HG03432 (cell line): Measurements from ENCODE around the gene ALDH1L1.

ENCODE experiments used
- ATAC-seq: cut with Tn5 transposase; IDR thresholded peaks from one replicate; pipeline ENCODE4 v1.9.1; 2021; ENCODE audit warnings: mild to moderate bottlenecking, moderate library complexity; ENCODE audit not compliant: unreplicated experiment

ALDH1L1 gene

GRCh38 chr3:126124148-126124868 lies 56.1 kb downstream of the ALDH1L1 start:
- ATAC-seq: no peak

DNA sequence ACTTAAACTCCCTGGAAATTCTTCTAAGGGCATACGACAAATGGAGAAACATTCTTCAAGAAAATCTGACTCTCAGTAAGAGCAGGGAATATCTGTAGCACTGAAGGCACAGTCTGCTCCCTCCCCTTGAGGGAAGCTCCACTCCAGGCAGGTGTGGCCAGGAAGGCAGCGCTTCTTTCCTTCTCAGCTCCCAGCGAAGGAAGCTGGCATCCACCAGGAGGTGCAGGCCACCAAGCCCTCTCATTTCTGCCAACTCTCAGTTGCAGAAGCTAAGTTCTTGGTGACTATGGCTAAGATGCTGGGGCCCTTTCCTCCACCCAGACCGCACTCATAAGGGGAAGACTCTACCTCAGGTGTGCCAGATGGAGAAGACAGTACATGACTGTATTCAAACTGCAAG lies 58.8 kb downstream of the ALDH1L1 start:
- ATAC-seq: no peak

- no peak for ATAC-seq
Observed at GRCh38 chr3:126121074-126121473, 59.3 kb downstream of the ALDH1L1 start.

GRCh38 chr3:126119976-126120375 lies 60.4 kb downstream of the ALDH1L1 start:
- no peak for ATAC-seq

DNA sequence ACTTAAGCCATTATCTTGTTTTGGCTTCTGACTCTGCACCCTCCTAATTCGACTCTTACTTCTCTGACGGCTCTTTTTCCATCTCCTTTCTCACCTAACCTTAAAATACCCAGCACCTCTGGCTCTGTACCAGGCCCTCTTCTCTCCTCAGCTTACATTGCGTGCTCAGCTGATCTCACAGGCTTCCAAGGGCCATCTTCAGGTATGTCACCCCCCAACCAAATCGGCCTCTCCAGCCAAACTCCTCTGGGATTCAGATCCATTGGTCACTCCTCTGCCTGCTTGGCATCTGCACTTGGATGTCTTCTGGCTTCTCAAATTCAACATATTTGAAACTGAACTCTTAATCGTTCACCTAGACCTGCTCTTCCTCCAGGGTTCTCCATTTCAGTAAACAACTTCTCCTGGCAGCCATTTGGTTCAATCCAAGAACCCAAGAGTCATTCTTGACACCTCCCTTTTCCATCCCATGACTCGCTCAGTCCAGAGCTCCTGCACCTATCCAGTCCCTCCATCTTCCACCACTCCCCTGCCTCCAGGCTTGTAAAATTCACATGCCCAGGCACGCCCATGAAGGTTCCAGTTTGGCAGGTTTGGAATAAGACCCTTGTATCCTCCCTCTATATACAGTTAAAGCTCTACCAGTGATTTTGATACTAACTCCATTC lies 61.2 kb downstream of the ALDH1L1 start:
- ATAC-seq: no peak

GRCh38 chr3:126118591-126118990 lies 61.8 kb downstream of the ALDH1L1 start:
- ATAC-seq: no peak

- ATAC-seq: no peak
Observed at GRCh38 chr3:126117786-126118185, 62.6 kb downstream of the ALDH1L1 start.

DNA sequence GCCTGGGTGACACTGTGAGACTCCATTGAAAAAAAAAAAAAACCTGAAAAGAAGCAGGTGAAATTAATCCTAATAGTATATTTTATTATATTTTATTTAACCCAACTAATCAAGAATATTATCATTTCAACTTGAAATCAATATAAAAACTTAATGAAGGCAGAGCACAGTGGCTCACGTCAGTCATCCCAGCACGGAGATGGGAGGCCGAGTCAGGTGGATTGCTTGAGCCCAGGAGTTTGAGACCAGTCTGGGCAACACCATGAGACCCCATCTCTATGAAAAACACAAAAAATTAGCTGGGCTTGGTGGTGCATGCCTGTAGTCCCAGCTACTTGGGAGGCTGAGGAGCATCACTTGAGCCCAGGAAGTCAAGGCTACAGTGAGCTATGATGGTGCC lies 63.2 kb downstream of the ALDH1L1 start:
- ATAC-seq: no peak

DNA sequence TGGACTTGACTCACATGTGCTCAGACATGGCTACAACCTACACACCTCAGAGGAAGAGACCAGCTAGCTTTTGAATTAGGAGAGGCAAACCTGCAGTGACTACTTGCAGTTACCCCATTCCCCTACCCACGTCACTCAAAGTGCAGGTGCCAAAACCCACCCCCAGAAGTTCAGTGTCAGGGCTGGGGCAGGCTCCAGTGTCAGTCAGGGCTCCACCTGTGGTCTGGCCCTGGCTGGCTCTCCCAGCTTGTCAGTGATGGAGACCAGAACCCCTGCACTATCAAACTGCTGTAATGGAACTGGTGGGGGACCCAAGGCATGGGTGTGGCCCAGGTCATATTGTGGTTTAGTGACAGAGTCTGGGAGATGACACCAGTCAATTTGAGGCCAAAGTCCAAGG lies 63.9 kb downstream of the ALDH1L1 start:
- ATAC-seq: no peak

GRCh38 chr3:126114443-126115386 lies 65.7 kb downstream of the ALDH1L1 start:
- no peak for ATAC-seq

DNA sequence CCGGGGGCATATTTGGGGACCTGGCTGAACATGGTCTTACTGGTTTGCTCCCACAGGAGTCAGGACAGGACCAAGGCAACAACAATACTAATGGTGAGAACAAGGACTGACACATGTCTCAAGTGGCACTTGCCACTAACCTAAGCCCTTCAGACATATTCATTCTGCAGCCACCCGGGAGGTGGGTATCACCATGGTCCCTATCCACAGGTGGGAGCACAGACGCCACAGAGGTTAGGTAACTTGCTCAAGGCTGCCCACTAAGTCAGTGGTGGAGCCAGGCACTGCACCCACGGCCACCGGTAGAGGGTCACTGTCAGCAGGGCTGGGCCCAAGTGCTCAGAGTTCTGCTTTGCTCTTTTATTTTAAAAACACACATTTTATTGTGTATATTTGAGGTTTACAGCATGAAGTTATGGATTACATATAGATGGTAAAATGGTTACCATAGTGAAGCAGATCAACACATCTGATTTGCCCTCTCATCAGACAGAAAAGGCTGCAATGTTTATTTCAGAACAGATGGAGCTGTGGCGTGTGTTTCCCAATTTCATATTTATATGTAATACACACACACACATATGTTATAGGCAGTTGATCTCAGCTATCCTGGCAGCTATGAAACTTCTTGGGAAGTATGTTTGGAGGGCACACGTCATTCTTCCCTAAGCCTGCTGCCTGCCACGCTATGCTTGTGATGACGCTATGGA lies 66.5 kb downstream of the ALDH1L1 start:
- no peak for ATAC-seq

- ATAC-seq: no peak
Observed at GRCh38 chr3:126113238-126113555, 67.2 kb downstream of the ALDH1L1 start.

DNA sequence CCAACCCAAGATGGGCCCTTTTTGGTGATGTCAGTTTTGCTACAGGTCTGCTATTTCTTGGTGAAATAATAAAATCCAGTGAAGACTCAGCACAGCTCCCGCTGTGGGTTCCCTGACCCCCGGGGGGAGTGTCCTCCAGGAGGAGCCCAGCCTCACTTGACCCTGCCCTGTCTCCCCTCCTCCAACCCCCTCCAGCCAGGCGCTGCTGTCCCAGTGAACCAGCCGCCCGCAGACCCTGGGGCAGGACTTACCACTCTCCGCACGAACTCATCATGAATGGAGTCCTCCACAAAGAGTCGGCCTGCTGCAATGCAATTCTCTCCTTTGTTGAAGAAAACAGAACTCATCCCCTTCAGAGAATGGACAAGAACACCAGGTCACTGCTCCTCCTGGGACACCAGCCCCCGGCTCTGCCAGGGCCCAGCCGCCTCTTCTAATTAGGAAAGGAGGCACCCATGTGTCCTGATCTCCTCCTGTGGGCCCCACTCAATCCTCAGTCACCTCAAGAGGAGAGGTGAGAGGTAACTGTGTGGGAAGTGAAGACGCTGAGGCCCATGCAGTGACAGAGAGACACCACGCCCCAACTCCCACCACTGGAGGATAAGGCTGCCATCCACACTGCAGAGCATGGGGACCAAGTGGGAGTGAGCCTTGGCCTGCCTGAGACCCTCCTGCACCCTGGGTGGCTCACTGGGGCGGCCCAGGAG lies 67.7 kb downstream of the ALDH1L1 start:
- ATAC-seq: no peak

DNA sequence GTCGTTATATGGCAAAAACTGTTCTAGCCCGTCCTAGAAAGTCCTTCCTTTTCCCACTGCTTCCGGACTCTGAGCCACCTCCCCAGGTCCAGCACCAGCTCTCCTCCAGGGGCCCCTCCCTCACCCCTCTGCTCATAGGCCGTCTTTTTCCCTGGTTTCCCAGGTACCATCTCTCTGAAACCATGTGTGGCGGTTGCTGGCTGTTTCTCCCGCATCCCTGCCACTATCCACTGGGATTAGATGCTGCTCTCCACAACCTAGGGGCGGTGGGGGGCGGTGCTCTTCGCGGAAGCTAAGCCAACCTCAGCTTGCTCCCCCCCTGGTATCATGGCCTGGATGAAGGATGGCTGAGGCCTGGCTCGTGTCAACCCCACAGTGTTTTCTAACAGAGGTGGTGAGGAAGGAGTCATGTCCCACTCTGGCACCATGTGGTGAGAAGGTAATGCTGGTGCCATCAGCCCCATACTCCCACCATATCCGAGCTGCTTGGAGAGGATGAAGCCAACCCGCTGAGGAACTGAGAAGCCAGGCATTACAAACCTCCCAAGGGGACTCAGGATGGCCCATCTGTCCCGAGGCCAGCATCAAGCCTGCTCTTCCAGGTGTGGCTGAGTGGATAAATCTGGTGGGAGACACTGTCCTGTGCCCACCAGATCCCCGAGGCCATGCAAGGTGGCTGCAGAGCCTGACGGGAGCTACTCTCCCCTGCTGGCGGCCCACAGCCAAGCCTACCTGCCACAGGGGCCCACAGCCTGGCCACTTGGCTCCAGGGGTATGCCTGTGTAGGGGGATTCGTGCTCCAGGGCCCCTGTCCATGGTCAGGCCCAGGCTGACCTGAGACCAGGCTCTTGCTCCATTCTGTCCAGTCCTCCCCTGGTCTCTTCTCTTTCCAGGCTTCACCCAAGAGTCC lies 68.6 kb downstream of the ALDH1L1 start:
- no peak for ATAC-seq

GRCh38 chr3:126111126-126111551 lies 69.2 kb downstream of the ALDH1L1 start:
- no peak for ATAC-seq

DNA sequence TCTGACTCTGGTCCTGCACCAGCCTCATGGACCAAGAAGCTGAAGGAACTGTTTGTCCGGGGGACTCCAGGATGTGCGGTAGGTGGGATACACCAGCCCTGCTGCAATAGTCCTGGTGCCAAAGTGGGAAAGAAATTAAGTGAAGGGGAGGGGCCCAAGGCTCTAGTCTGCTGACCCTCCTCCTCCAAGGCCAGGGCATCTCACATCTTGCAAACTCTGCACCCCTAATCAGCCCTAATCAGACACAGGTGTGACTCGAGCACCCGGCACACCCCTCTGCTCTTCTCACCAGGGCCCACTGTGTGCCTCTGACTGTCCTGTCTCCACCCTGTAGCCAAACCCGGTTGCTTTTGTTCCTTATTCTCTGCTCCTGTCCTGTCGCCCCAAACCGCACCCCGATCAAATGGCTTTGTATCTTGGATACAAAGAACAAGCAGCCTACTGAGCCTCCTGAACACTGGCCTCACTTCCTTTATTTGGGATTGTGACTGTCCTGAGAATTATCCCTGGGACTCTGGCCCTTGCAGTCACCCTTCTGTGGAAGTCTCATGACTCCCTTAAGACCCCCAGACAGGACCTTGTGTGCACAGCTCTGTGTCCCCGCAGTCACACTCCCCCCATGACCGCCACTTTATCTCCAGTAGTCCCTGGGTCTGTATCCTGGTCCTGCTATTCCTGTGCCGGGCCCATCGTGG lies 69.8 kb downstream of the ALDH1L1 start:
- ATAC-seq: no peak

- ATAC-seq: no peak
Observed at GRCh38 chr3:126109880-126110235, 70.5 kb downstream of the ALDH1L1 start.

GRCh38 chr3:126109146-126109879 lies 71.1 kb downstream of the ALDH1L1 start:
- no peak for ATAC-seq
